PC-3 (cell line): ENCODE results near the gene NKAIN2. TPM values are rescaled to one million over a fixed set of nuclear protein-coding genes. Genes with fewer than 3 reads are reported as not detected.

Experiments
- ATAC-seq: fragments of 200-7000 bp; cut with Tn5 transposase; 2 replicates; pipeline ENCODE4 v1.9.1; 2020; ENCODE audit warnings: mild to moderate bottlenecking, moderate library complexity
- BruUV-seq: library from RNA; stranded (reverse); fragments of 400-500 nt; replicated peaks from 2 replicates; lab custom pipeline; 2021; lab: Mats Ljungman, UMichigan
- CTCF ChIA-PET: fragments of 300-600 bp; sonication (Branson Sonifier 250); formaldehyde crosslinking; loops from one replicate; lab custom pipeline; 2022; ENCODE audit warnings: antibody characterized with exemption; lab: Charles Lee
- POLR2A ChIA-PET: fragments of 300-600 bp; sonication (Branson Sonifier 250); formaldehyde crosslinking; loops from one replicate; lab custom pipeline; 2022; ENCODE audit warnings: antibody characterized with exemption; ENCODE audit not compliant: unreplicated experiment; lab: Charles Lee
- DNase-seq: peaks from one replicate; pipeline ENCODE4 v3.0.0-alpha.2; 2015
- H2AFZ ChIP-seq: fragments of 300-600 bp; sonication (generic); 2 replicates; pipeline ENCODE4 v1.6.0; 2016; ENCODE audit warnings: antibody characterized with exemption, low read length
- H3F3A ChIP-seq: fragments of 300-600 bp; sonication (generic); one replicate; pipeline ENCODE4 v1.6.0; 2017; ENCODE audit warnings: antibody characterized with exemption, low read length, control low read depth, mild to moderate bottlenecking; ENCODE audit not compliant: unreplicated experiment
- H3K27ac ChIP-seq: fragments of 300-600 bp; sonication (generic); 2 replicates; pipeline ENCODE4 v1.5.1; 2016; ENCODE audit warnings: mild to moderate bottlenecking, low read length
- H3K27me3 ChIP-seq: fragments of 300-600 bp; sonication (generic); 2 replicates; pipeline ENCODE4 v1.6.1; 2016; ENCODE audit warnings: low read length, mixed read lengths
- H3K36me3 ChIP-seq: fragments of 300-600 bp; sonication (generic); 2 replicates; pipeline ENCODE4 v1.6.1; 2016; ENCODE audit warnings: low read depth, mixed run types, low read length, mixed read lengths
- H3K4me1 ChIP-seq: fragments of 300-600 bp; sonication (generic); 2 replicates; pipeline ENCODE4 v1.5.1; 2016; ENCODE audit warnings: low read length; ENCODE audit not compliant: insufficient read depth
- H3K4me2 ChIP-seq: fragments of 300-600 bp; sonication (generic); 2 replicates; pipeline ENCODE4 v1.6.0; 2016; ENCODE audit warnings: low read length
- H3K4me3 ChIP-seq: fragments of 300-600 bp; sonication (generic); 2 replicates; pipeline ENCODE4 v1.5.1; 2016; ENCODE audit warnings: mild to moderate bottlenecking, low read length, mixed read lengths
- H3K79me2 ChIP-seq: fragments of 300-600 bp; sonication (generic); 2 replicates; pipeline ENCODE4 v1.6.1; 2017; ENCODE audit warnings: low read length, mixed read lengths
- H3K9ac ChIP-seq: fragments of 300-600 bp; sonication (generic); 2 replicates; pipeline ENCODE4 v1.6.0; 2016; ENCODE audit warnings: mild to moderate bottlenecking, low read length
- H3K9me2 ChIP-seq: fragments of 300-600 bp; sonication (generic); replicated peaks from 2 replicates; pipeline ENCODE4 v1.6.1; 2016; ENCODE audit warnings: mixed run types, low read length, mixed read lengths
- H3K9me3 ChIP-seq: fragments of 300-600 bp; sonication (generic); 2 replicates; pipeline ENCODE4 v1.6.1; 2016; ENCODE audit warnings: low read length, mixed read lengths
- H4K20me1 ChIP-seq: fragments of 300-600 bp; sonication (generic); 2 replicates; pipeline ENCODE4 v1.6.1; 2016; ENCODE audit warnings: low read length, mixed read lengths
- CTCF ChIP-seq: fragments of 300-600 bp; sonication (generic); conservative IDR thresholded peaks from 2 replicates; pipeline ENCODE4 v1.5.1; 2017; ENCODE audit warnings: antibody characterized with exemption, low read depth, mild to moderate bottlenecking, low read length
- EZH2 ChIP-seq: fragments of 300-600 bp; sonication (generic); IDR thresholded peaks from one replicate; pipeline ENCODE4 v1.6.1; 2017; ENCODE audit warnings: antibody characterized with exemption, mild to moderate bottlenecking, low read length; ENCODE audit not compliant: unreplicated experiment
- EZH2phosphoT487 ChIP-seq: fragments of 300-600 bp; sonication (generic); IDR thresholded peaks from 2 replicates; pipeline ENCODE4 v1.6.1; 2018; ENCODE audit warnings: mild to moderate bottlenecking, antibody characterized with exemption, low read length, borderline replicate concordance
- intact Hi-C: fragments of 100-400 bp; cut with micrococcal nuclease; formaldehyde crosslinking; loops from 2 replicates; pipeline ENCODE4 v1.9.0; 2023
- total RNA-seq: library from RNA; depleted of rRNA; stranded (reverse); fragments of >200 nt; gene quantifications from 2 replicates; pipeline ENCODE4 v1.2.3, GENCODE V29; 2014

NKAIN2 gene
- total RNA-seq, 1 experiment from 2014 or later, result not detected

DNA sequence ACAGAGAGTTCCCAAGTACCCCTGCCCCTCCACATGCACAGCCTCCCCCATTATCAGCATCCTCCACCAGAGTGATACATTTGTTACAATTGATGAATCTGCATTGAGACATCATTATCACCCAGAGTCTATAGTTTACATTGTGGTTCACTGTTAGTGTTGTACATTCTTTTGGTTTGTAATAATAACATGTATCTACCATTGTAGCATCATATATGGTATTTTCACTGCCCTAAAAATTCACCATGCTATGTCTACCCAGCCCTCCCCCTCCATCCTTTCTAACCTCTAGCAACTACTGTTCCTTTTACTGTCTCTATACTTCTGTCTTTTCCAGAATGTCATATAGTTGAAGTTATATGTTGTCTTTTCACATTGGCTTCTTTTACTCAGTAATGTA, 884.7 kb downstream of the NKAIN2 start:
- intact Hi-C loops, result no loop called here
- no peak overlapping the region for H3K9ac ChIP-seq
- CTCF ChIA-PET, result no interaction called here
- DNase-seq (no peak), ATAC-seq (no peak)
- H2AFZ ChIP-seq, result no peak overlapping the region
- no peaks in the 10 kb centered on the region for H4K20me1 ChIP-seq
- no TSS peak for BruUV-seq
- no peaks in the 10 kb centered on the region for H3K9me3 ChIP-seq
- no peaks in the 10 kb centered on the region for H3K36me3 ChIP-seq
- no peaks in the 10 kb centered on the region for H3K4me1 ChIP-seq
- no peaks in the 10 kb centered on the region for H3K79me2 ChIP-seq
- H3F3A ChIP-seq, result no peaks in the 10 kb centered on the region
- H3K27ac ChIP-seq, result no peak overlapping the region
- H3K4me2 ChIP-seq, result no peak overlapping the region
- H3K4me3 ChIP-seq, result no peak overlapping the region
- POLR2A ChIA-PET, result no interaction called here
- no peaks in the 10 kb centered on the region for H3K9me2 ChIP-seq
- H3K27me3 ChIP-seq, result peaks cover 5% of the 10 kb centered on the region; the same call in 1 of the 2 replicates
- no peak for TF ChIP-seq CTCF
- no peak for TF ChIP-seq EZH2
- TF ChIP-seq EZH2phosphoT487, result no peak

DNA sequence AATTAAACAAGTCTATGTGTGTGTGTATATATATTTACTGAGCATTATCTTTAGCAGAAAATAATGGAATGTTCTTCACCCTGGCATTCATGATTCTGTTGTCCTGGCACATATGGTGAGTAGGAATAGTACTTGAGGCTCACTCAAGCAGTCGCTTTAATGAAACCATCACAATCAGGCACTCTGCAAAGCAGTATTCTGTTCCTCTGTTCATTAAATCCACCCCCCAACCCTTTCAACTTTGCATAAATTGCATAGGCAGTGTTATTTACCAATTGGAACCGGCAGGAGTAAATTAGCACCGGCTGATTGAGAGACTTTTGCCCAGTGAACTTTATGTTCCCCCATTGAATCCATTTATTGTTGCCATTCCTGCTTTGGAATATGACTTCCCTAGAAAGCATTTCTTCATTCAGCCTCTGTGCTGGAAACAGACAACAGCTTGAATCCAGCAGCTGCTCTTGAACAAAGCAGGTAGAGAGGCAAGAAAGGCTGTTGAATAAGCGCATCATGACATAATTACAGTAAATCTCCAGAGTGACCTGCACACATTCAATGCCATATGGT, 890.6 kb downstream of the NKAIN2 start:
- Histone ChIP-seq H3K9me2 (no peaks in the 10 kb centered on the region), H3K36me3 (no peaks in the 10 kb centered on the region), H3K27ac (no peak overlapping the region), H3K9me3 (no peaks in the 10 kb centered on the region), H3K4me2 (no peak overlapping the region), H3K4me3 (no peak overlapping the region), H3F3A (no peaks in the 10 kb centered on the region), H2AFZ (no peak overlapping the region), H3K9ac (no peak overlapping the region), H3K4me1 (no peaks in the 10 kb centered on the region), H3K79me2 (no peaks in the 10 kb centered on the region), H3K27me3 (peaks cover 5% of the 10 kb centered on the region; the same call in 1 of the 2 replicates), H4K20me1 (no peaks in the 10 kb centered on the region)
- DNase-seq (no peak), ATAC-seq (no peak)
- TF ChIP-seq EZH2 (no peak), CTCF (no peak), EZH2phosphoT487 (no peak)
- CTCF ChIA-PET, result no interaction called here
- intact Hi-C loops, result no loop called here
- POLR2A ChIA-PET, result no interaction called here
- BruUV-seq, result no TSS peak

DNA sequence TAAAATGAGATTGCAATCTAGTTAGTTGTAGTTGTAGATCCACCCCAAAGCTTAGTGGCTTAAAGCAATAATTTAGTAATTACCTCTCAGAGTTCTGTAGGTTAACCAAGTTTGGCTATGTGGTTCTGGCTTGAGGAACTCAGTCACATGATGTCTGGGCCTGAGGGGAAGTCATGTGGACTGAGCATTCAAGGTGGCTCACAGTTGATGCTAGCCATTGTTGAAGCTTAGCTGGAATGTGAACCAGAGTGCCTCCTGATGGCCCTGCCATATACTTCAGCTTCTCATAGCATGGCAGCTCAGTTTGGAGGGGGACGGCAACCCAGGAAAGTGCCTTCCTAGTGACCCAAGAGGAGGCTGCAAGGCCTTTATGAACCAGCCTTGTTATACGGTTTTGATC, 895.4 kb downstream of the NKAIN2 start:
- H3K79me2 ChIP-seq, result no peaks in the 10 kb centered on the region
- no TSS peak for BruUV-seq
- ATAC-seq (no peak), DNase-seq (no peak)
- no peak overlapping the region for H3K4me3 ChIP-seq
- CTCF ChIA-PET, result no interaction called here
- H4K20me1 ChIP-seq, result no peaks in the 10 kb centered on the region
- no peak overlapping the region for H3K4me2 ChIP-seq
- no peak overlapping the region for H3K27ac ChIP-seq
- H3K9me3 ChIP-seq, result no peaks in the 10 kb centered on the region
- H3K36me3 ChIP-seq, result no peaks in the 10 kb centered on the region
- TF ChIP-seq EZH2phosphoT487 (no peak), CTCF (no peak), EZH2 (no peak)
- no peak overlapping the region for H2AFZ ChIP-seq
- no peaks in the 10 kb centered on the region for H3F3A ChIP-seq
- POLR2A ChIA-PET, result no interaction called here
- intact Hi-C loops, result no loop called here
- H3K9me2 ChIP-seq, result no peaks in the 10 kb centered on the region
- no peak overlapping the region for H3K9ac ChIP-seq
- H3K4me1 ChIP-seq, result no peaks in the 10 kb centered on the region
- H3K27me3 ChIP-seq, result no peaks in the 10 kb centered on the region
